IPS DF 6.9 (cell line): ENCODE measurements around the gene GBX1.

Experiments used
- DNase-seq: peaks from one replicate; pipeline ENCODE4 v3.0.0-alpha.2; 2013; ENCODE audit warnings: low read depth, low spot score
- H3K27ac ChIP-seq: one replicate; pipeline ENCODE4 v1.5.1; 2013; ENCODE audit warnings: low read length, control low read depth
- H3K27me3 ChIP-seq: 2 replicates; pipeline ENCODE4 v1.6.1; 2013; ENCODE audit warnings: mild to moderate bottlenecking, low read length; ENCODE audit not compliant: control insufficient read depth, insufficient read depth
- H3K36me3 ChIP-seq: 2 replicates; pipeline ENCODE4 v1.6.1; 2013; ENCODE audit warnings: low read length; ENCODE audit not compliant: control insufficient read depth, insufficient read depth
- H3K4me1 ChIP-seq: 2 replicates; pipeline ENCODE4 v1.6.1; 2013; ENCODE audit warnings: low read length; ENCODE audit not compliant: control insufficient read depth, insufficient read depth
- H3K4me3 ChIP-seq: 2 replicates; pipeline ENCODE4 v1.5.1; 2013; ENCODE audit warnings: mild to moderate bottlenecking, low read length
- H3K9me3 ChIP-seq: 2 replicates; pipeline ENCODE4 v1.6.1; 2013; ENCODE audit warnings: low read length, inconsistent platforms; ENCODE audit not compliant: control insufficient read depth, insufficient read depth
- WGBS: extraction: QIAGEN DNeasy Blood & Tissue Kit; methylation state at CpG from one replicate; pipeline ENCODE4 v1.1.7; 2013; ENCODE audit warnings: mixed read lengths, missing lambda C conversion rate; ENCODE audit not compliant: insufficient read length, insufficient coverage; 5-methylcytosine and 5-hydroxymethylcytosine counted together

GBX1 gene

DNA sequence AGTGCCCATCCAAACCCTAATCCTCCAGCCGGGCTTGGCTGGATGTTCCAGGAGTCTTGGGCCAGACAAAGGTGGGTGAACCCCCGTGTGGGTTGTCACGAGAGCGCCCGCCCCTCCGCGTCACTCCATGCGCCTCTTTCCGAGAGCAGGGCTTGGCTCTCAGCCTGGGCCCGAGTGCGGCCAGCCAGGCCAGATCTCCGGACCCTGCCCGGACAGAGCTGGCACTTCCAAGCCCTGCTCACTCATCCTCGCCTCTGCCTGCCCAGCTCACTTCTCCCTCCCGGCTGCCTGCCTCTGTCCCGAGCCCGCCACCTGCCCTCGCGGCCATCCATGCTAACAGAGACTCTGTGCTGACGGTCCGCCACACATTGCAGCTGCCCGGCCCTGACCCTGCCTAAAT is 46.6 kb downstream of the GBX1 start:
- DNase-seq, result no peak
- Histone ChIP-seq H3K36me3 (peaks cover 13% of the 10 kb centered on the region), H3K4me3 (no peak overlapping the region), H3K27ac (no peak overlapping the region), H3K27me3 (no peaks in the 10 kb centered on the region), H3K9me3 (no peaks in the 10 kb centered on the region), H3K4me1 (peaks cover 6% of the 10 kb centered on the region; the same call in 1 of the 2 replicates)
- no CpG with 5 or more reads among the region's 22 CpGs for WGBS

DNA sequence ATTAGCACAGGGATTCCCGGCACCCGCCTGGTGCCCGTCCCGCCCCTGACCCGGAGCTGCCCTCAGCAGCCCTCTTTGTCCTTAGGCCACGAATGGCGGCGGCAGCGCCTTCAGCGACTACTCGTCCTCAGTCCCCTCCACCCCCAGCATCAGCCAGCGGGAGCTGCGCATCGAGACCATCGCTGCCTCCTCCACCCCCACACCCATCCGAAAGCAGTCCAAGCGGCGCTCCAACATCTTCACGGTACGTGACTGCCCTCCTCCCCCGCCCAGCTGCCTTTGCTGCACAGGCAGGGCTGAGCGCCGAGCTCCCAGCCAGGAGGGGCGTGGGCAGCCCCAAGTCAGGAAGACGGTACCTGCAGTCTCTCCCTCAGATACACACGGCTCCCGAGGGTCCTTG is 47.6 kb downstream of the GBX1 start:
- H3K9me3 ChIP-seq, result no peaks in the 10 kb centered on the region
- no peak for DNase-seq
- no peak overlapping the region for H3K4me3 ChIP-seq
- no CpG with 5 or more reads among the region's 27 CpGs for WGBS
- no peaks in the 10 kb centered on the region for H3K27me3 ChIP-seq
- H3K27ac ChIP-seq, result no peak overlapping the region
- H3K4me1 ChIP-seq, result peaks cover under 1% of the 10 kb centered on the region; the same call in 1 of the 2 replicates
- H3K36me3 ChIP-seq, result peaks cover 13% of the 10 kb centered on the region

DNA sequence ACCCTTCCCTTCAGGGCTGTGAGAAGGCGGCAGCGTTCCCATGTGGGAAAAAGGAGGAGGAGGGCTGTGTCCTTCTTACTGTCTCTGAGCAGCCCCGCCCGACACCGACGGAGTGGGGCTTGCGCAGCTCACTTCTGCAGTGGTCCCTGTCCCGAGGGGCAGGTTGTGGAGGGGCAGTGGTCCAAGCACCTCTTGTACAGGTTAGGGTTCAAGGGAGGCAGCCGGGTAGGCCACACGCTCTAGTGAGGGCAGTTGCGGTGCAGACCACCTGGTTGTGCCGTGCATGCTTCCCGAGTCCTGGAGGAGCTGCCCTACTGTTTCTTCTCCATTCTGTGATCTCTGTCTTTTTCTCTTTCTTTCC is 48.5 kb downstream of the GBX1 start:
- Histone ChIP-seq H3K4me3 (no peak overlapping the region), H3K27ac (no peak overlapping the region), H3K9me3 (no peaks in the 10 kb centered on the region), H3K27me3 (no peaks in the 10 kb centered on the region), H3K4me1 (no peaks in the 10 kb centered on the region), H3K36me3 (peaks cover 13% of the 10 kb centered on the region)
- WGBS, result no CpG with 5 or more reads among the region's 13 CpGs
- no peak for DNase-seq

DNA sequence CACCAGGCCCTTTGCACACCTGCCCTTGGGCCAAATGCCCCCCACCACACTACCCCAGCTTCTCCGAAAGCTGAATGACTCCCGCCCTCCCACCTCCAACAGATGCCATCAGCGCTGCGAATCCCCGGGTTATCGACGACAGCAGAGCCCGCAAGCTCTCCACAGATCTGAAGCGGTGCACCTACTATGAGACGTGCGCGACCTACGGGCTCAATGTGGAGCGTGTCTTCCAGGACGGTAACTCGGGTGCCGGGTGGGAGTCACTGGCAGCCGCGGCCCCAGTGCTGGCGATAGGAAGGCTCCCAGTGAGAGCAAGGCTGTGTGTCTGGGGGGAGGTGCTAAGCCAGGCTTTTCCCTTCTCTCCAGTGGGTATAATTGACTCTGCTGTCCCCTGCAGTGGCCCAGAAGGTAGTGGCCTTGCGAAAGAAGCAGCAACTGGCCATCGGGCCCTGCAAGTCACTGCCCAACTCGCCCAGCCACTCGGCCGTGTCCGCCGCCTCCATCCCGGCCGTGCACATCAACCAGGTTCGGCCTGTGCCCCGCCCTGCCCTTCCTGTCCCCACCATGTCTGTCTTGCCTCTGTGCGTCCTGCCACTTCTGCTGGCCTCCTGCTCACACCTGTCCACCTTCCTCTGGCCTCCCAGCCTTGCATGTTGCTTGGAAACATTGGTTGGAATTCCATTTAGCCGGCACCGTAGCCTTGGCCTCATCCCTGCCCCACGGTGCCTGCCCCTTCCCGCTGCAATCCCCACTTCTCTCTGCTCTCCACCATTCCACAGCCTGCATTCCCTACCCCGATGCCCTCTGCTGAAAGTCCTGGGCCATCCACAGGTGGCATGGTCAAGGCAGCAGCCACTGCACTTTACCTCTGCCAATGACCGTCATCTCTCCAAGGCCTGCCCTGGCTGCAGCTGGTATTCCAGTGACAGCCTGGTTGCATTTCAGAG is 49.1 kb downstream of the GBX1 start:
- Histone ChIP-seq H3K9me3 (no peaks in the 10 kb centered on the region), H3K4me3 (no peak overlapping the region), H3K4me1 (peaks cover 4% of the 10 kb centered on the region), H3K27me3 (no peaks in the 10 kb centered on the region), H3K27ac (no peak overlapping the region), H3K36me3 (peaks cover 13% of the 10 kb centered on the region)
- WGBS, result no CpG with 5 or more reads among the region's 38 CpGs
- DNase-seq, result no peak

DNA sequence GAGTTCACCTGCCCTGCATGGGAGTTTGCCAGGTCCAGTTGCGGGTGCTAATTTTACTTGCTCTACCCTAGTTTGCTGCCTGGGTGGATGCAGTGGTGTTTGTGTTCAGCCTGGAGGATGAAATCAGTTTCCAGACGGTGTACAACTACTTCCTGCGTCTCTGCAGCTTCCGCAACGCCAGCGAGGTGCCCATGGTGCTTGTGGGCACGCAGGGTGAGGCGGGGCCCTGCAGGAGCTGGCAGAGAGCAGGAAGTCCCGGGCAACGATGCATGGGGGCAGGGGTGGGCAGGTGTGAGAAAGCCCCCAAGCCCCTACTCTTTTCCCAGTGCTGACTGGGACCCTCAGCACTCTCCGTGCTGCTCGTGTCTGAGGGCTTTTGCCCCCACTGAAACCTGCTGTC is 49.9 kb downstream of the GBX1 start:
- H3K9me3 ChIP-seq, result no peaks in the 10 kb centered on the region
- no peaks in the 10 kb centered on the region for H3K27me3 ChIP-seq
- WGBS, result no CpG with 5 or more reads among the region's 12 CpGs
- H3K4me1 ChIP-seq, result peaks cover 4% of the 10 kb centered on the region
- H3K27ac ChIP-seq, result no peak overlapping the region
- no peak for DNase-seq
- no peak overlapping the region for H3K4me3 ChIP-seq
- H3K36me3 ChIP-seq, result peaks cover 13% of the 10 kb centered on the region

DNA sequence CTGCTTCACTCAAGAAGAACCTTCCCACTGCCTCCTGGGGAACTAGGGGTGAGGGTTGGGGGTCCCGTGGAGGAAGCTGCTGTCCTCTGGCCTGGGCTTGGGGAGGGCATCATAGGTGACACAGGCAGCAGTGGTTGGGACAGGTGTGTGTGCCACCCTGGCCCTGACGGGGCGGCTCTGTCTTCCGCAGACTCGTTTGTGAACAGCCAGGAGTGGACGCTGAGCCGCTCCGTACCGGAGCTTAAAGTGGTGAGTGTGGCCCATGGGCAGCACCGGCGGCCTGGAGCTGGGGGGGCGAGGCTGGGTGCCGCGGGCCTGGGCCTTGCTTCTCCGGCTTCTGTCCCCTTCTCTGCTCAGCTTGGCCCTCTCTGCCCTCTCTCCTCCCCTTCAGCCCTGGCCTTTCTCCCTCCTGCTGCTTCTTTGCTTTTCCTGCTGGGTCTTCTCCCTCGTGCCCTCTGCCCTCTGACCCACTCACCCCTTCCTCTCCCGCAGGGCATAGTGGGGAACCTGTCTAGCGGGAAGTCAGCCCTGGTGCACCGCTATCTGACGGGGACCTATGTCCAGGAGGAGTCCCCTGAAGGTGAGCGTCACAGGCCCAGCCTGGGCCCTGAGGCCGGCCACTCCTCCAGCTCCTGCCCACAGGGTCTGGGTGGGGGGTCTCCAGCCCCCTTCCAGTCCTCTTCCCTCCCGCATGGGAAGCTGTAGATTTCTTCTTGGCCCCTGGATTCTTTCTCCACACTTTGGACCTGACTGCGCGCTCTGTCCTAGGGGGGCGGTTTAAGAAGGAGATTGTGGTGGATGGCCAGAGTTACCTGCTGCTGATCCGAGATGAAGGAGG is 50.7 kb downstream of the GBX1 start:
- no peak overlapping the region for H3K4me3 ChIP-seq
- H3K27ac ChIP-seq, result no peak overlapping the region
- no peaks in the 10 kb centered on the region for H3K27me3 ChIP-seq
- H3K36me3 ChIP-seq, result peaks cover 13% of the 10 kb centered on the region
- no CpG with 5 or more reads among the region's 27 CpGs for WGBS
- peaks cover 4% of the 10 kb centered on the region for H3K4me1 ChIP-seq
- no peak for DNase-seq
- no peaks in the 10 kb centered on the region for H3K9me3 ChIP-seq

DNA sequence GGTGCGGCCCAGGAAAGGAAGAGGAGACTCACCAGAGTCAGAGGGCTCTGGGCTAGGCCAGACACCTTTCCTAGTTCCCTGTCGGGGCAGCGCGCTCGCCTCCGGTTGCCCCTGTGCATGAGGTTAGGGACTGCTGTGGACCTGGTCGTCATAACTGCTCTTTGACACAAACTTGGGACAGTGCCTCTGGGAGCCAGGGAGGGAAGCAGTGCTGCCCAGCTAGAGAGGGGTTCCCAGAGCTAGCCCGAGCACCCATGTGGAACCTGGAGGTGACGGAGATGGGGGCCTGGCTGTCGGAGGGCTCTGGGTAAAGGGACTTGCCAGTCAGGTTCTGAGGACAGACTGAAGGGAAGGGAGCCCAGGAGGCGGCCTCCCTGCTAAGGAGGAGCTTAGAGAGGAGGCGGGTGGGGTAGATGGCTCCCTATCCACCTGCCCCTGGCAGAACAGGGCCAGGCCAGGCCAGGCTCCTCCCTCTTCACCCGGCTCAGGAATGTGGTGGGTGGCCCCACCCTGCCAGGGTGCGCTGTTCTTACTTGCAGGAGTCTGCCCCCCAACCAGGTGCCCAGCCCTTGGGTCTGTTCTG is 51.6 kb downstream of the GBX1 start:
- H3K36me3 ChIP-seq, result peaks cover 13% of the 10 kb centered on the region
- no peaks in the 10 kb centered on the region for H3K9me3 ChIP-seq
- WGBS, result no CpG with 5 or more reads among the region's 14 CpGs
- H3K27ac ChIP-seq, result no peak overlapping the region
- no peaks in the 10 kb centered on the region for H3K27me3 ChIP-seq
- DNase-seq, result no peak
- peaks cover 6% of the 10 kb centered on the region for H3K4me1 ChIP-seq
- peak overlapping the region; percentile 37; the same call in 1 of the 2 replicates for H3K4me3 ChIP-seq

DNA sequence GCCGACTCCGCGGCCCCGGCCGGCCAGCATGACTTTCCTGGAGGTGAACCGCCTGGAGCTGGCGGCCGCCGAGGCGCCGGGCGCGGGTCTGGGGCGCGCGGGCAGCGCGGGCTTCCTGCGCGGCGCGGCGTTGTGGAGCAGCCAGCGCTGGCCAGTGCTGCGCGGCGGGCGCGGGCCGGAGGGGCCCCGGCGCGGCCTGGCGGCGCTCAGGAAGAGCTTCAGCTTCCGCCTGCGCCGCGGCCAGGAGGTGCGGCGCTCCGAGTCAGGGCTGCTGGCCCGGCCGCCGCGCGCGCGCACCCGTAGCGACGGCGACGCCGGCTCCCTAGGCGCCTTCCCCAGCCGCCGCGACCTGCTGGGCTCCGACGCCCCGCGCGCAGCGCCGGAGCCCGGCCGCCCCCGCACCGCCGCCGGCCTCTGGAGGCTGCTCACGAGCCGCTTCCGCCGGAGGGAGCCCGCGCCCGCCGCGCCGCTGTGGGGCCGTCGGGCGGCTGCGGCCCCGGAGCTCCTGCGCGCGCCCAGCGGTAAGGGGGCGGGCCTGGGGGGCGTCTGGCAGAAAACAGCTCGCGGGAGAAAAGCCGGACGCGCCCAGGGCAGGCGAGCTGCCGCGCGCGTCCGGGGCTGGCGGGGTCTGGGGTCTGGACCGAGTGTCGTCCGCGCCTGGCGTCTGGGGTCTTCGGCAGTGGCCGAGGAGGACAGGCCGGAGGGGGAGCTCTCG is 52.2 kb downstream of the GBX1 start:
- Histone ChIP-seq H3K9me3 (no peaks in the 10 kb centered on the region), H3K36me3 (peaks cover 10% of the 10 kb centered on the region), H3K4me1 (peaks cover 6% of the 10 kb centered on the region), H3K27me3 (no peaks in the 10 kb centered on the region), H3K27ac (no peak overlapping the region), H3K4me3 (peak overlapping the region; percentile 37; the same call in 1 of the 2 replicates)
- no peak for DNase-seq
- WGBS, result no CpG with 5 or more reads among the region's 114 CpGs

DNA sequence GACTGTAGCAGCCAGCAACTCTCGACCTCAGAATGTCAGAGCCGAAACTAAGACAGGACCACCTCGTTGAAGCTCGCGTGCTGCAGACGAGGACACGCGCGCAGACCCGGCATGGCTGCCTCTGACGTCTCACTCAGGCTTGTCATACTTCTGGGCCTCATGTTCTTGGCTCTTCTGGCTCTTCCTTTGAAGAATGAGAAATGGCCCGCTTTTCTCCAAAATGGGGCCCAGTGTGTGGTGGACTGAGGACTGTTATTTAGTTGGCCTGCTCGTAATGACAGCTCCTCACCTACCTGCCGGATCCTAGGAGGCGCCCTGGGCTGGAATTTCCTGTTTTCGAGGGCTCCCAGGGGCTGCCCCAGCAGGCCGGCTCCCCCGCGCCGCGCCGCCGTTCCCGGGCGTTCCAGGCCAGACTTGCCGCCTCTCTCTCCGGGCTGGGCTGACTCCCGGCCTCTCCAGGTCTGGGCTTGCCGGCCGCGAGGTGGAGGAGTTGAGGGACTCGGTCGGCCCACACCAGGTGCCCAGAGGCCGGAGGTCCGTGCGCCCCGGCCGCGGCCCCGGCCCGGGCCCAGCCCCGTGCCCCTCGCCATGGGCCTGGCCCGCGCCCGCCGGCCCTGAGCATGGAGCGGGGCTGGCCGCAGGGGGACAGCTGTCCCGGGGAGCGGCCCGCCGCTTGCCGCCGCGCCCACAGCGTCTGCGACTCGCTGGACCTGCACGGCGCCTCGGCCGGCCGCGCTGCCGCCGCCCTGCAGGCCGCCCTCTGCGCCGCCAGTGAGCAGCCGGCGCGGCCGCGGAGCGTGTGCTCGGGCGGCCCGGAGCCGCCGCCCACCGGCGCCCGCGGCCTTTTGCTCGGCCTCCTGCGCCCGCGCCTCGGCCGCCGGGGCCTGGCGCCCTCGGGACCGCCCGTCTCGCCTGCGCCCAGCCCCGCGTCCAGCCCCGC is 53.1 kb downstream of the GBX1 start:
- peaks cover 6% of the 10 kb centered on the region for H3K4me1 ChIP-seq
- WGBS, result no CpG with 5 or more reads among the region's 101 CpGs
- H3K9me3 ChIP-seq, result no peaks in the 10 kb centered on the region
- H3K36me3 ChIP-seq, result peaks cover 10% of the 10 kb centered on the region
- H3K27ac ChIP-seq, result no peak overlapping the region
- H3K4me3 ChIP-seq, result peak overlapping the region; percentile 37; the same call in 1 of the 2 replicates
- DNase-seq, result no peak
- H3K27me3 ChIP-seq, result no peaks in the 10 kb centered on the region
